ENCODE data around the gene CYP4F22. TPM values are rescaled to one million over a fixed set of nuclear protein-coding genes. Genes with fewer than 3 reads are reported as not detected.
"Not testable (repeated sequence)": the region's sequence is repeated elsewhere in the genome, so short reads cannot be mapped to it uniquely, and the experiment has no call there.

The CYP4F22 gene
- total and polyA plus RNA-seq, 4 experiments from 2014 or later, result 0.44 to 1.7 (median 0.84) TPM

DNA sequence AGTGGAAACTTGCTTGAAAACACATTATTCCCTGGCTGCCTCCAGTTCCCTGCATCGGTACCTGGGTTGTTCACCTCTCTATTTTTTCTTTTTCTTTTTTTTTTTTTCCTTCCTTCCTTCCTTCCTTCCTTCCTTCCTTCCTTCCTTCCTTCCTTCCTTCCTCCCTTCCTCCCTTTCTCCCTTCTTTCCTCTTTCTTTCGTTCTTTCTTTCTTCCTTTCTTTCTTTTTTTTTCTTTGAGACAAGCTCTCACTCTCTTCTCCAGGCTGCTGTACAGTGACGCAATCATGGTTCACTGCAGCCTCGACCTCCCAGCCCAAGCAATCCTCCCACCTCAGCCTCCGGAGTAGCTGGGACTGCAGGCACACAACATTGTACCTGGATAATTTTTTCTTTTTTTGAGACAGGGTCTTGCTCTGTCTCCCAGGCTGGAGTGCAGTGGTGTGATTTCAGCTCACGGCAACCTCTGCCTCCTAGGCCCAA is 40.6 kb upstream of the CYP4F22 start:
- Mint-ChIP-seq H3K27me3 (no peaks in the 10 kb centered on the region), H3K4me1 (peaks cover 39 to 70% (median 52%) of the 10 kb centered on the region in 4 donors), H3K9me3 (no peaks in the 10 kb centered on the region), H3K4me3 (peak overlapping the region; percentile 45 to 92 (median 88)), H3K36me3 (peaks cover 7 to 18% of the 10 kb centered on the region in 2 donors), H3K27ac (peak overlapping the region; percentile 72 to 97 (median 90))
- no peaks in the 10 kb centered on the region for H3K27me3 ChIP-seq (ENCODE audit: insufficient read depth, low read length)
- no peak overlapping the region for H3K27ac ChIP-seq (ENCODE audit: low read depth, low read length)
- H3K9me3 ChIP-seq (ENCODE audit: control insufficient read depth in 1 of 2, low read length in 2 of 2), result no peaks in the 10 kb centered on the region
- no peak overlapping the region for H3K4me3 ChIP-seq (ENCODE audit: low read length in 2 of 2)
- peaks cover 64% of the 10 kb centered on the region for H3K4me1 ChIP-seq (ENCODE audit: insufficient read depth, low read length)
- DNase-seq, result no peak
- intact Hi-C loops (cut with micrococcal nuclease), result loop anchor here (1.0 to 5.0 kb wide), 4 partner anchors 35 to 89 kb away; no protein-coding TSS in a partner anchor
- ChIA-PET POLR2A (ENCODE audit: partially characterized antibody) (interaction anchor here (1.0 to 11.3 kb wide), 17 partner anchors 7 to 374 kb away, joined by 3 to 180 read pairs (median 10); partner anchors contain the start of genes AKAP8, AKAP8L, PGLYRP2 and WIZ), CTCF (ENCODE audit: partially characterized antibody) (interaction anchor here (0.9 to 9.7 kb wide), 8 partner anchors 9 to 85 kb away, joined by 3 to 106 read pairs (median 5); partner anchors contain the start of gene AKAP8L)
- no peaks in the 10 kb centered on the region for H3K36me3 ChIP-seq (ENCODE audit: insufficient read depth, low read length)

GRCh38 chr19:15468675-15469512 is 39.4 kb upstream of the CYP4F22 start:
- Histone ChIP-seq H3K27ac (ENCODE audit: low read depth, low read length) (no peak overlapping the region), H3K4me3 (ENCODE audit: low read length in 2 of 2) (no peak overlapping the region), H3K27me3 (ENCODE audit: insufficient read depth, low read length) (no peaks in the 10 kb centered on the region), H3K9me3 (ENCODE audit: control insufficient read depth in 1 of 2, low read length in 2 of 2) (no peaks in the 10 kb centered on the region), H3K4me1 (ENCODE audit: insufficient read depth, low read length) (peaks cover 62% of the 10 kb centered on the region), H3K36me3 (ENCODE audit: insufficient read depth, low read length) (no peaks in the 10 kb centered on the region)
- ChIA-PET CTCF (ENCODE audit: partially characterized antibody) (interaction anchor here (0.8 to 9.7 kb wide), 6 partner anchors 10 to 89 kb away, joined by 3 to 106 read pairs (median 4); partner anchors contain the start of genes AKAP8 and AKAP8L), POLR2A (ENCODE audit: partially characterized antibody) (interaction anchor here (0.6 to 11.3 kb wide), 12 partner anchors 8 to 87 kb away, joined by 3 to 180 read pairs (median 22); partner anchors contain the start of genes AKAP8L, PGLYRP2 and WIZ)
- H3K9me3 Mint-ChIP-seq, result no peaks in the 10 kb centered on the region
- intact Hi-C loops (cut with micrococcal nuclease), result loop anchor here (5.0 kb wide), 1 partner anchor 43 kb away; no protein-coding TSS in a partner anchor
- H3K27me3 Mint-ChIP-seq, result no peaks in the 10 kb centered on the region
- H3K36me3 Mint-ChIP-seq, result peaks cover 0 to 9% of the 10 kb centered on the region in 2 donors
- peaks cover 47 to 67% (median 57%) of the 10 kb centered on the region in 4 donors for H3K4me1 Mint-ChIP-seq
- H3K4me3 Mint-ChIP-seq, result peak overlapping the region; percentile 72 to 92 (median 90)
- H3K27ac Mint-ChIP-seq, result peak overlapping the region; percentile 2 to 97 (median 61)
- no peak for DNase-seq

DNA sequence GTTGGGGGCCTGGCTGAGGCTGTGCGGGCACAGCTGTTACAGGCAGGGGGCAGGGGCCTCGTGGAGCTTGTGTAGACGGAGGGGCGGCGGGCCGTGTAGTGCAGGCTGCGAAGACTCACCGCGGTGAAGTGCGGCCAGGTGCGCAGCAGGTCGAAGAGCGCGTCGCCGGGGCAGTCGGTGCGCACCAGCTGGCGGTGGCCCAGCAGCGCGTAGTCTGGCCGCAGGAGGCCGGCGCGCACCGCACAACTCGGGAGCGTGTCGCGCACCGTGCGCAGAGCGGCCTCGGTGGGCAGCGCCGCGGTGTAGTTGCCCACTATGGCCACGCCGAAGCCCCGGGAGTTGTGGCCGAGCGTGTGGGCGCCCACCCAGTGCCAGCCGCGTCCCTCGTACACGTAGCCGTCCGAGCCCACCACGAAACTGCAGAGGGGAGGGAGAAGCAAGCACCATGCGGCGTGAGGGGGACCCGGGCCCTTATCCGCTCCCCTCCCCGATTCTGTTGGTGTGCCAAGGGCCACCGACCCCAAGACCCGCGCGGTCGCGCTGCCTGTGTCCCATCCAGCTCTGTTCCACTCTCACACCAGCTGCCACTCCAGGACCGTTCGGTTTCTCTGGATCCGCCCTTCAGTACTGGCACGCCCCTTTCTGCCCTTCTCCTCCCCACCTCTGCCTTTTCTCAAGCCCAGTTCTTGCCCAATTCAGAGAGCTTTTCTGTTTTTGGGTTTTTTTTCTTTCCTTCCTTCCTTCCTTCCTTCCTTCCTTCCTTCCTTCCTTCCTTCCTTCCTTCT is 38.6 kb upstream of the CYP4F22 start:
- peak in 1 of 5 donors; percentile 25 for DNase-seq
- Mint-ChIP-seq H3K4me3 (peak overlapping the region; percentile 82 to 92 (median 90)), H3K9me3 (no peaks in the 10 kb centered on the region), H3K4me1 (peaks cover 44 to 62% (median 54%) of the 10 kb centered on the region in 4 donors), H3K36me3 (peaks cover 0 to 6% of the 10 kb centered on the region in 2 donors), H3K27me3 (no peaks in the 10 kb centered on the region), H3K27ac (peak overlapping the region in 6 of 7 donors; percentile 42 to 97 (median 67))
- POLR2A ChIA-PET (ENCODE audit: partially characterized antibody), result interaction anchor here (0.9 to 11.3 kb wide), 7 partner anchors 8 to 86 kb away, joined by 3 to 180 read pairs (median 7); partner anchors contain the start of gene WIZ
- intact Hi-C loops (cut with micrococcal nuclease), result loop anchor here (5.0 kb wide), 1 partner anchor 43 kb away; no protein-coding TSS in a partner anchor
- H3K27me3 ChIP-seq (ENCODE audit: insufficient read depth, low read length), result no peaks in the 10 kb centered on the region
- H3K4me1 ChIP-seq (ENCODE audit: insufficient read depth, low read length), result peaks cover 62% of the 10 kb centered on the region
- CTCF ChIA-PET (ENCODE audit: partially characterized antibody), result interaction anchor here (0.8 to 9.7 kb wide), 6 partner anchors 9 to 90 kb away, joined by 3 to 106 read pairs (median 4); partner anchors contain the start of genes AKAP8 and AKAP8L
- no peak overlapping the region for H3K27ac ChIP-seq (ENCODE audit: low read depth, low read length)
- no peaks in the 10 kb centered on the region for H3K9me3 ChIP-seq (ENCODE audit: control insufficient read depth in 1 of 2, low read length in 2 of 2)
- peak overlapping the region in 1 of 2 donors; percentile 57 for H3K4me3 ChIP-seq (ENCODE audit: low read length in 2 of 2)
- H3K36me3 ChIP-seq (ENCODE audit: insufficient read depth, low read length), result no peaks in the 10 kb centered on the region

DNA sequence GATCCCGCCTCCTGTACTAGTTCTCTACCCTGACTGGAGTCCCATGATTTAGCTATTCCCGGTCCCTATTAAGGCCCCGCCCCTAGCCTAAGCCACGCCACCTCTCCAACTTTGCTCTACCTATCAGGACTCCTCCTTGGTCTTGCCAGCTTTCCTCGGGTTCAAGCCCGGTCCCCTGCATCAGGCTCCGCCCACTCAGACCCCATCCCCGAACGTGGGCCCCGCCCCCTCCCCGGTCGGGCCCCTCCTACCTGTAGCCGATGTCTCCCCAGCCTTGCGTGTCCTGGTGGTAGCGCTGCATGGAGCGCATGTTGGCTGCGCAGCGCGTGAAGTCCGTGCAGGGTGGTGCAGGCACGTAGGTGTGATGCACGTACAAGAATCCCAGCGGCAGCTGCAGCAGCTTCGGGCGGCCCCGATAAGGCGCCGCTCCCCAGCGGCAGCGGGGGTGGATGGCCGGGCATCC is 36.7 kb upstream of the CYP4F22 start:
- no peaks in the 10 kb centered on the region for H3K9me3 Mint-ChIP-seq
- peak overlapping the region in 4 of 8 donors; percentile 25 to 51 (median 44) for H3K4me3 Mint-ChIP-seq
- no peaks in the 10 kb centered on the region for H3K27me3 ChIP-seq (ENCODE audit: insufficient read depth, low read length)
- H3K27ac ChIP-seq (ENCODE audit: low read depth, low read length), result no peak overlapping the region
- H3K4me1 Mint-ChIP-seq, result peaks cover 42 to 61% (median 52%) of the 10 kb centered on the region in 4 donors
- no peaks in the 10 kb centered on the region for H3K27me3 Mint-ChIP-seq
- peaks cover 0 to 3% of the 10 kb centered on the region in 2 donors for H3K36me3 Mint-ChIP-seq
- no peak overlapping the region for H3K4me3 ChIP-seq (ENCODE audit: low read length in 2 of 2)
- CTCF ChIA-PET (ENCODE audit: partially characterized antibody), result interaction anchor here (9.7 kb wide), 1 partner anchor 81 kb away, joined by 106 read pairs; no protein-coding TSS in a partner anchor
- POLR2A ChIA-PET (ENCODE audit: partially characterized antibody), result interaction anchor here (1.4 to 4.0 kb wide), 2 partner anchors 8 to 22 kb away, joined by 3 to 17 read pairs; partner anchors contain the start of gene WIZ
- no peak overlapping the region for H3K27ac Mint-ChIP-seq
- no peaks in the 10 kb centered on the region for H3K36me3 ChIP-seq (ENCODE audit: insufficient read depth, low read length)
- no peak for DNase-seq
- peaks cover 50% of the 10 kb centered on the region for H3K4me1 ChIP-seq (ENCODE audit: insufficient read depth, low read length)
- intact Hi-C loops (cut with micrococcal nuclease), result no loop called here
- H3K9me3 ChIP-seq (ENCODE audit: control insufficient read depth in 1 of 2, low read length in 2 of 2), result no peaks in the 10 kb centered on the region

DNA sequence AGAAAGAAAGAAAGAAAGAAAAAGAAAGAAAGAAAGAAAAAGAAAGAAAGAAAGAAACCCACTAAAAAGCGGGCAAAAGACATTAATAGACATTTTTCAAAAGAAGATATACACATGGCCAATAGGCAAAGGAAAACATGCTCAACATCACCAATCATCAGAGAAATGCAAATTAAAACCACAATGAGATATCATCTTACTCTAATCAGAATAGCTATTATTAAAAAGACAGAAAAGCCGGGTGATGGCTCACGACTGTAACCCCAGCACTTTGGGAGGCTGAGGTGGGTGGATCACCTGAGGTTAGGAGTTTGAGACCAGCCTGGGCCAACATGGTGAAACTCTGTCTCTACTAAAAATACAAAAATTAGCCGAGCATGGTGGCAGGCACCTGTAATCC is 34.5 kb upstream of the CYP4F22 start:
- intact Hi-C loops (cut with micrococcal nuclease); H3K27me3 ChIP-seq (ENCODE audit: insufficient read depth, low read length); H3K9me3 ChIP-seq (ENCODE audit: control insufficient read depth in 1 of 2, low read length in 2 of 2); H3K9me3 Mint-ChIP-seq; H3K27ac ChIP-seq (ENCODE audit: low read depth, low read length); H3K27me3 Mint-ChIP-seq; H3K4me3 ChIP-seq (ENCODE audit: low read length in 2 of 2); H3K36me3 ChIP-seq (ENCODE audit: insufficient read depth, low read length); H3K36me3 Mint-ChIP-seq: not testable (repeated sequence)
- Mint-ChIP-seq H3K4me1 (peaks cover 25 to 54% (median 39%) of the 10 kb centered on the region in 4 donors), H3K27ac (peak overlapping the region in 3 of 7 donors; percentile 67 to 76 (median 71)), H3K4me3 (peak overlapping the region in 5 of 8 donors; percentile 10 to 75 (median 33))
- peaks cover 40% of the 10 kb centered on the region for H3K4me1 ChIP-seq (ENCODE audit: insufficient read depth, low read length)
- ChIA-PET POLR2A (ENCODE audit: partially characterized antibody) (interaction anchor here (4.0 kb wide), 1 partner anchor 10 kb away, joined by 17 read pairs; no protein-coding TSS in a partner anchor), CTCF (ENCODE audit: partially characterized antibody) (interaction anchor here (1.1 kb wide), 1 partner anchor 55 kb away, joined by 3 read pairs; no protein-coding TSS in a partner anchor)
- DNase-seq, result peak in 1 of 5 donors; percentile 15

DNA sequence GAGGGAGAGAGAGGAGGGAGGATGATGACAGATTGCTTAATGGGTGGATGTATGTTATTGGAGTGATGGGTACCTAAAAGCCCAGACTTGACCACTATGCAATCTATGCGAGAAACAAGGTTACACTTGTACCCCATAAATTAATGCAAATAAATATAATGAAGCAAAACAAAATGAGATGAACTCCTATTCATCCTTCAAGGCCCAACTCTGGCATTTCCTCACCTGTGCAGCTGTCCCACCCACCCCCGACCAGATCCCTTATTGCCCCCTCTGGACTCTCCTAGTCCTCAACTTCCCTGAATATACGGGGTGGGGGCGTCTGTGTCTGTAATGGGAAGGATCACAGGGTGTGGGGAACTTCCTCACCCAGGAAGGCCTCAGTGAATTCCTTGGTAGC is 33.2 kb upstream of the CYP4F22 start:
- peak overlapping the region in 1 of 7 donors; percentile 60 for H3K27ac Mint-ChIP-seq
- no peak overlapping the region for H3K4me3 ChIP-seq (ENCODE audit: low read length in 2 of 2)
- ChIA-PET CTCF (ENCODE audit: partially characterized antibody) (no interaction called here), POLR2A (ENCODE audit: partially characterized antibody) (interaction anchor here (1.1 to 4.0 kb wide), 3 partner anchors 8 to 56 kb away, joined by 3 to 17 read pairs (median 3); no protein-coding TSS in a partner anchor)
- no peaks in the 10 kb centered on the region for H3K9me3 Mint-ChIP-seq
- H3K27me3 ChIP-seq (ENCODE audit: insufficient read depth, low read length), result no peaks in the 10 kb centered on the region
- intact Hi-C loops (cut with micrococcal nuclease), result no loop called here
- H3K4me1 ChIP-seq (ENCODE audit: insufficient read depth, low read length), result peaks cover 40% of the 10 kb centered on the region
- H3K9me3 ChIP-seq (ENCODE audit: control insufficient read depth in 1 of 2, low read length in 2 of 2), result no peaks in the 10 kb centered on the region
- H3K36me3 ChIP-seq (ENCODE audit: insufficient read depth, low read length), result no peaks in the 10 kb centered on the region
- H3K27ac ChIP-seq (ENCODE audit: low read depth, low read length), result no peak overlapping the region
- no peak overlapping the region for H3K4me3 Mint-ChIP-seq
- peaks cover 20 to 56% (median 35%) of the 10 kb centered on the region in 4 donors for H3K4me1 Mint-ChIP-seq
- no peaks in the 10 kb centered on the region for H3K36me3 Mint-ChIP-seq
- no peaks in the 10 kb centered on the region for H3K27me3 Mint-ChIP-seq
- DNase-seq, result no peak

Data from CD4-positive, alpha-beta memory T cell (primary cell).